GM19238 (cell line): ENCODE results near the gene CCDC85B.

Source experiments
- DNase-seq: peaks from one replicate; pipeline ENCODE4 v3.0.0; 2011; ENCODE audit warnings: low spot score; ENCODE audit not compliant: insufficient read length

The CCDC85B gene

GRCh38 chr11:65928667-65929066 is 38.2 kb downstream of the CCDC85B start:
- no peak for DNase-seq

DNA sequence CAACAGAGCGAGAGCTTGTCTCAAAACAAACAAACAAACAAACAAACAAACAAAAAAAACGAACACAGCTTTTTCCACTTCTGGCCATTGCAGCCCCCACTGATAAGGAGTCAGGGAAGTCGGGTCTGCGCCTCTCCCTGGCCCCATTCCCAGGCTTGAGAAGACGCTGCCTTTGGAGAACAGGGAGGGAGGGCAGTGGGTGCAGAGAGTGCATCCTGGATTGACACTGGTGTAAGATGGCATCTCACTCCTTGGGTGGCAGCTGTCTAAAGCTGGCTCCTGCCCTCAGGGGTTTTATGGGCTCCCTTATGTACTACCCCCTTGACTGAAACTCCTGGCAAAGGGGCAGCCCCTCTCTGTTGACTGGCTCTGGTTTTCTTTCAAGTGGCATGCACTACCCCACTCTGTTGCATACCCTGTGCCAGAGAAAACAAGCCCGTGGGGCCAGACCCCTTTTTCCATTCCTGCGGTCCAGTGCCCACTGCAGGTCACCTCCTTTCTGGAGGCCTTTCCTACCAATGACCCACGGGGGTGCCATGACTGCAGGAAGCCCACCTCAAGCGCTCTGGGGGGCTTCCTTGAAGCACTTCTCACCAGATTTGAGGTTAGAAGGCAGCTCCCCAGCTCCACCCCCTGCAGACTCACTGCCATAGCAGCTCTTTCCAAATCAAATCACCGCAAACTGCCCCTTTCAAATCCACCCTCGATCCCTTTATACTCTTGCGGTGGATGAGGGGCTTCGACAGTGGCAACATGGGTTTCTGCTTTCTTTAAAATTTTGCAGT is 41.5 kb downstream of the CCDC85B start:
- DNase-seq, result no peak

GRCh38 chr11:65932558-65932919 is 42.1 kb downstream of the CCDC85B start:
- no peak for DNase-seq

DNA sequence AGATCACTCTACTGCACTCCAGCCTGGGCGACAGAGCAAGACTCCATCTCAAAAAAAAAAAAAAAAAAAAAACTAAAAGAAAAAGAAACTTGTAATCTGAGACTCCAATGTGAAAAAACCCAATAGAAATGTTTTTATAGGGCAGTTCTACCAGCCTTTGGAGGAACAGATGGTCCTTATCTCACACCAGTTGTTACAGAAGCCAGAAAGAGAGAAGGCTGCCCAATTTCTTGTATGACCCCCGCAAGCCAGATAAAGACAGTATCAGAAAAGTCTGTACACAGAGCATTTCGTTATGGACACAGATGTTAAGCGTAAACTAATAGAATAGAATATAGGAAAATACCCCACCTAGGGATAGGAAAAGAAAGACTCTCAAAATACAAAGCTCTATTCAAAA is 43.5 kb downstream of the CCDC85B start:
- no peak for DNase-seq

- DNase-seq, result no peak
These were observed 47.3 kb downstream of the CCDC85B start for GRCh38 chr11:65937766-65938165.
